Panc1 (cell line): ENCODE data around the gene ELAVL4.

Experiments
- CTCF ChIP-seq: fragments of 450-650 bp; IDR thresholded peaks from 2 replicates; pipeline ENCODE4 v1.5.1; 2017; ENCODE audit warnings: mild to moderate bottlenecking
- POLR2AphosphoS5 ChIP-seq: IDR thresholded peaks from 2 replicates; pipeline ENCODE4 v1.6.1; 2012; ENCODE audit warnings: mild to moderate bottlenecking, low read depth, low read length, moderate library complexity
- REST ChIP-seq, 2 experiments: IDR thresholded peaks; 2 replicates each; pipeline ENCODE4 v1.6.1; 2011 to 2012; ENCODE audit warnings: low read depth in 2 of 2, control low read depth in 1 of 2, low read length in 1 of 2, mild to moderate bottlenecking in 1 of 2, moderate library complexity in 1 of 2; ENCODE audit not compliant: insufficient read depth in 1 of 2
- SIN3A ChIP-seq: IDR thresholded peaks from 2 replicates; pipeline ENCODE4 v1.6.1; 2012; ENCODE audit warnings: low read depth, mild to moderate bottlenecking, low read length, moderate library complexity, borderline replicate concordance; ENCODE audit not compliant: insufficient read depth
- TCF7L2 ChIP-seq: IDR thresholded peaks from 2 replicates; pipeline ENCODE4 v1.6.1; 2011; ENCODE audit warnings: mild to moderate bottlenecking, low read depth, low read length, inconsistent platforms

DNA sequence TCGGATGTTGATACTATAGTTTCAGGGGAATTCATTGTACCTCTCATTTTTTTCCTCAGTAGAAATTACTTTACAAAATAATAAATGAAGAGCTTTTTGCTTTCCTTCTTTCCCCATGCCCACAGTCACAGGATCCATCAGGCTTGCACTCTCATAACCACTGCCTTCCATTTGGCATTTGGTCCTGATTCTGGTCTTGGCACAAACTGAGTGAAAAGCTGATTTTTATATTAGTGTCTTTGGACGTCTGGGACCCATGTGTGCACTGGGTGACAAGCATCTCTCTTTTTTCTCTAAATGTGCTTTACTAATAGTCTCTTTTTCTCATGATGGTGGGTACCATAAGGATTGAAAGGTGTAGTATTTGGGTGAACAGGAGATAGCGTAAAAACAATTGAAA is 2.8 kb downstream of the ELAVL4 start:
- no peak for TF ChIP-seq REST (IDR thresholded peaks at IDR 0.05; ENCODE audit: insufficient read depth in 1 of 2, low read depth in 2 of 2, low read length in 1 of 2)
- TF ChIP-seq CTCF: no peak
- TF ChIP-seq POLR2AphosphoS5: no peak
- TF ChIP-seq TCF7L2: no peak
- TF ChIP-seq SIN3A: no peak
